Measurements from ENCODE around the gene SDHAF1. TPM values are rescaled to one million over a fixed set of nuclear protein-coding genes. Genes with fewer than 3 reads are reported as not detected.

The SDHAF1 gene
- total and polyA plus RNA-seq, 2 donors (not counting 3 experiments of a cell fraction or from before 2014, with no cell fraction given), result 10.3 to 16.2 TPM

DNA sequence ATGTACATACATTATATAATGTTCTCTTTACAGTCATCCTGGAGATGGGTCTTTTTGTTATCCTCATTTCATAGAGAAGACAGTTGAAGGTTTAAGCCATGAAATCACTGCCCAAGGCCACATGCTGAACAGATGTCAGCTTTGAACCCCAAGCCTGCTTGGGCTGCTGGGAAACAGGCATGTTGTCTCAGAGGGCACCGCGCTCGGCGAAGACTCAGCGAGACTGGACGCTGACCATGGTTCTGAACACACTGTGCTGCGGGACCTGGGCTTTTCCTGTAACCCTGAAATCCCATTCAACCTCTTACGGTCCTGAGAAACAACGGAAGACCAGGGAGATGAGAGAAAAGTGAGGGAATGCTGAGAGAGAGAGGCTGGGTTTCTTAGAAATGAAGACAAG, 31.5 kb upstream of the SDHAF1 start:
- H3K9me1 ChIP-seq (replicated peaks; ENCODE audit: control insufficient read depth, extremely low read depth, insufficient read depth, low read length), result no peaks in the 10 kb centered on the region
- FAIRE-seq (peak; percentile 81), DNase-seq (ENCODE audit: low read depth, low spot score) (peak; percentile 55)
- H3K4me3 ChIP-seq (replicated peaks in 1 of 3; ENCODE audit: insufficient read depth in 1 of 3, low read depth in 1 of 3, low read length in 3 of 3), result no peak overlapping the region
- peaks cover 17 to 21% of the 10 kb centered on the region in 2 experiments for H3K27me3 ChIP-seq (ENCODE audit: control insufficient read depth in 2 of 2, insufficient read depth in 2 of 2, low read length in 2 of 2)
- dilution Hi-C loops (cut with MboI; ENCODE audit: extremely low pct_ligation_motif_present, low sequenced_read_pairs) (no loop called here), intact Hi-C loops (cut with micrococcal nuclease) (loop anchor here (1.0 kb wide), 1 partner anchor 12 kb away; no protein-coding TSS in a partner anchor)
- H3K79me2 ChIP-seq (ENCODE audit: control insufficient read depth, insufficient read depth, low read length), result no peaks in the 10 kb centered on the region
- ChIA-PET CTCF (no interaction called here), POLR2A (no interaction called here)
- no peak overlapping the region for H3K4me2 ChIP-seq (ENCODE audit: insufficient read depth, low read length)
- no peak overlapping the region for H3K9ac ChIP-seq (replicated peaks; ENCODE audit: extremely low read depth, insufficient read depth, low read length)
- no peaks in the 10 kb centered on the region for H3K36me3 ChIP-seq (ENCODE audit: control insufficient read depth in 2 of 2, extremely low read depth in 1 of 2, insufficient read depth in 2 of 2, low read length in 2 of 2)
- no peaks in the 10 kb centered on the region for H4K20me1 ChIP-seq (replicated peaks; ENCODE audit: control insufficient read depth, extremely low read depth, insufficient read depth, low read length)
- H3K27ac ChIP-seq (ENCODE audit: insufficient read depth, low read depth, low read length), result no peak overlapping the region
- no peaks in the 10 kb centered on the region for H3K9me3 ChIP-seq (replicated peaks; ENCODE audit: control insufficient read depth, insufficient read depth, low read length)
- H2AFZ ChIP-seq (ENCODE audit: low read depth, low read length), result no peak overlapping the region
- no peaks in the 10 kb centered on the region for H3K4me1 ChIP-seq (ENCODE audit: control insufficient read depth, extremely low read depth, insufficient read depth, low read length)
- no TSS peak for BruUV-seq (replicated peaks)
- TF ChIP-seq, protein P1, sequence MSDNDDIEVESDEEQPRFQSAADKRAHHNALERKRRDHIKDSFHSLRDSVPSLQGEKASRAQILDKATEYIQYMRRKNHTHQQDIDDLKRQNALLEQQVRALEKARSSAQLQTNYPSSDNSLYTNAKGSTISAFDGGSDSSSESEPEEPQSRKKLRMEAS (IDR thresholded peaks at IDR 0.05; ENCODE audit: insufficient read depth, insufficient read length), result no peak
- TF ChIP-seq EZH2 (IDR thresholded peaks at IDR 0.05; ENCODE audit: borderline replicate concordance, low read depth, low read length, severe bottlenecking) (no peak), GATA2 (IDR thresholded peaks at IDR 0.05; ENCODE audit: insufficient read depth, insufficient read length, low read depth, low read length) (no peak), POLR2AphosphoS5 (IDR thresholded peaks at IDR 0.05; ENCODE audit: insufficient read depth, low read depth, low read length) (no peak), FOS (IDR thresholded peaks at IDR 0.05; ENCODE audit: borderline replicate concordance, insufficient read depth, low read length) (no peak), JUN (IDR thresholded peaks at IDR 0.05; ENCODE audit: borderline replicate concordance, insufficient read depth, insufficient read length, low read depth) (no peak), POLR2A (IDR thresholded peaks at IDR 0.05; ENCODE audit: low read depth, low read length) (no peak), MYC (IDR thresholded peaks at IDR 0.05; ENCODE audit: low read depth, low read length) (no peak)
- TF ChIP-seq, protein P2, sequence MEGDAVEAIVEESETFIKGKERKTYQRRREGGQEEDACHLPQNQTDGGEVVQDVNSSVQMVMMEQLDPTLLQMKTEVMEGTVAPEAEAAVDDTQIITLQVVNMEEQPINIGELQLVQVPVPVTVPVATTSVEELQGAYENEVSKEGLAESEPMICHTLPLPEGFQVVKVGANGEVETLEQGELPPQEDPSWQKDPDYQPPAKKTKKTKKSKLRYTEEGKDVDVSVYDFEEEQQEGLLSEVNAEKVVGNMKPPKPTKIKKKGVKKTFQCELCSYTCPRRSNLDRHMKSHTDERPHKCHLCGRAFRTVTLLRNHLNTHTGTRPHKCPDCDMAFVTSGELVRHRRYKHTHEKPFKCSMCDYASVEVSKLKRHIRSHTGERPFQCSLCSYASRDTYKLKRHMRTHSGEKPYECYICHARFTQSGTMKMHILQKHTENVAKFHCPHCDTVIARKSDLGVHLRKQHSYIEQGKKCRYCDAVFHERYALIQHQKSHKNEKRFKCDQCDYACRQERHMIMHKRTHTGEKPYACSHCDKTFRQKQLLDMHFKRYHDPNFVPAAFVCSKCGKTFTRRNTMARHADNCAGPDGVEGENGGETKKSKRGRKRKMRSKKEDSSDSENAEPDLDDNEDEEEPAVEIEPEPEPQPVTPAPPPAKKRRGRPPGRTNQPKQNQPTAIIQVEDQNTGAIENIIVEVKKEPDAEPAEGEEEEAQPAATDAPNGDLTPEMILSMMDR (IDR thresholded peaks at IDR 0.05; ENCODE audit: extremely low read depth in 1 of 2, insufficient read depth in 1 of 2, low read depth in 1 of 2, low read length in 2 of 2), result no peak
